Measurements from ENCODE around the gene EIPR1. TPM values are rescaled to one million over a fixed set of nuclear protein-coding genes. Genes with fewer than 3 reads are reported as not detected.
A peak's percentile ranks its signal among the peaks of the same experiment; 100 is the strongest.

The EIPR1 gene
- total and polyA plus RNA-seq, 2 donors (not counting 3 experiments of a cell fraction or from before 2014, with no cell fraction given): 30.8 to 57.3 TPM

- Histone ChIP-seq H2AFZ (ENCODE audit: low read depth, low read length) (no peak overlapping the region), H3K9me3 (replicated peaks; ENCODE audit: control insufficient read depth, insufficient read depth, low read length) (no peaks in the 10 kb centered on the region), H3K27ac (ENCODE audit: insufficient read depth, low read depth, low read length) (no peak overlapping the region), H3K4me2 (ENCODE audit: insufficient read depth, low read length) (no peak overlapping the region), H3K9ac (replicated peaks; ENCODE audit: extremely low read depth, insufficient read depth, low read length) (no peak overlapping the region), H3K9me1 (replicated peaks; ENCODE audit: control insufficient read depth, extremely low read depth, insufficient read depth, low read length) (no peaks in the 10 kb centered on the region), H3K27me3 (ENCODE audit: control insufficient read depth in 2 of 2, insufficient read depth in 2 of 2, low read length in 2 of 2) (no peaks in the 10 kb centered on the region), H3K4me1 (ENCODE audit: control insufficient read depth, extremely low read depth, insufficient read depth, low read length) (no peaks in the 10 kb centered on the region), H3K36me3 (ENCODE audit: control insufficient read depth in 2 of 2, extremely low read depth in 1 of 2, insufficient read depth in 2 of 2, low read length in 2 of 2) (no peaks in the 10 kb centered on the region), H3K79me2 (ENCODE audit: control insufficient read depth, insufficient read depth, low read length) (no peaks in the 10 kb centered on the region), H3K4me3 (replicated peaks in 1 of 3; ENCODE audit: insufficient read depth in 1 of 3, low read depth in 1 of 3, low read length in 3 of 3) (no peak overlapping the region), H4K20me1 (replicated peaks; ENCODE audit: control insufficient read depth, extremely low read depth, insufficient read depth, low read length) (no peaks in the 10 kb centered on the region)
- dilution Hi-C loops (cut with MboI; ENCODE audit: extremely low pct_ligation_motif_present, low sequenced_read_pairs): no loop called here
- TF ChIP-seq POLR2A (IDR thresholded peaks at IDR 0.05; ENCODE audit: low read depth, low read length) (no peak), POLR2AphosphoS5 (IDR thresholded peaks at IDR 0.05; ENCODE audit: insufficient read depth, low read depth, low read length) (no peak)
- CTCF ChIA-PET: no interaction called here
- intact Hi-C loops (cut with micrococcal nuclease): no loop called here
- FAIRE-seq: no peak
- peak; percentile 68 for DNase-seq (ENCODE audit: low read depth, low spot score)
- POLR2A ChIA-PET: no interaction called here
- BruUV-seq (replicated peaks): no TSS peak
Observed at GRCh38 chr2:3309496-3310355, 67.9 kb downstream of the EIPR1 start.

- H3K79me2 ChIP-seq (ENCODE audit: control insufficient read depth, insufficient read depth, low read length): no peaks in the 10 kb centered on the region
- H2AFZ ChIP-seq (ENCODE audit: low read depth, low read length): no peak overlapping the region
- dilution Hi-C loops (cut with MboI; ENCODE audit: extremely low pct_ligation_motif_present, low sequenced_read_pairs) (no loop called here), intact Hi-C loops (cut with micrococcal nuclease) (no loop called here)
- no TSS peak for BruUV-seq (replicated peaks)
- ChIA-PET POLR2A (no interaction called here), CTCF (no interaction called here)
- peaks cover 3% of the 10 kb centered on the region for H3K4me1 ChIP-seq (ENCODE audit: control insufficient read depth, extremely low read depth, insufficient read depth, low read length)
- H3K9me3 ChIP-seq (replicated peaks; ENCODE audit: control insufficient read depth, insufficient read depth, low read length): no peaks in the 10 kb centered on the region
- no peak overlapping the region for H3K4me2 ChIP-seq (ENCODE audit: insufficient read depth, low read length)
- H3K27me3 ChIP-seq (ENCODE audit: control insufficient read depth in 2 of 2, insufficient read depth in 2 of 2, low read length in 2 of 2): no peaks in the 10 kb centered on the region
- H3K4me3 ChIP-seq (replicated peaks in 1 of 3; ENCODE audit: insufficient read depth in 1 of 3, low read depth in 1 of 3, low read length in 3 of 3): no peak overlapping the region
- no peak overlapping the region for H3K9ac ChIP-seq (replicated peaks; ENCODE audit: extremely low read depth, insufficient read depth, low read length)
- TF ChIP-seq POLR2AphosphoS5 (IDR thresholded peaks at IDR 0.05; ENCODE audit: insufficient read depth, low read depth, low read length) (no peak), MYC (IDR thresholded peaks at IDR 0.05; ENCODE audit: low read depth, low read length) (no peak), EZH2 (IDR thresholded peaks at IDR 0.05; ENCODE audit: borderline replicate concordance, low read depth, low read length, severe bottlenecking) (no peak), MAX (IDR thresholded peaks at IDR 0.05; ENCODE audit: insufficient read depth, insufficient read length) (no peak), GATA2 (IDR thresholded peaks at IDR 0.05; ENCODE audit: insufficient read depth, insufficient read length, low read depth, low read length) (no peak), POLR2A (IDR thresholded peaks at IDR 0.05; ENCODE audit: low read depth, low read length) (no peak), CTCF (IDR thresholded peaks at IDR 0.05; ENCODE audit: extremely low read depth in 1 of 2, insufficient read depth in 1 of 2, low read depth in 1 of 2, low read length in 2 of 2) (no peak), FOS (IDR thresholded peaks at IDR 0.05; ENCODE audit: borderline replicate concordance, insufficient read depth, low read length) (no peak), JUN (IDR thresholded peaks at IDR 0.05; ENCODE audit: borderline replicate concordance, insufficient read depth, insufficient read length, low read depth) (no peak)
- FAIRE-seq (no peak), DNase-seq (ENCODE audit: low read depth, low spot score) (no peak)
- no peaks in the 10 kb centered on the region for H3K9me1 ChIP-seq (replicated peaks; ENCODE audit: control insufficient read depth, extremely low read depth, insufficient read depth, low read length)
- H4K20me1 ChIP-seq (replicated peaks; ENCODE audit: control insufficient read depth, extremely low read depth, insufficient read depth, low read length): no peaks in the 10 kb centered on the region
- H3K27ac ChIP-seq (ENCODE audit: insufficient read depth, low read depth, low read length): no peak overlapping the region
- H3K36me3 ChIP-seq (ENCODE audit: control insufficient read depth in 2 of 2, extremely low read depth in 1 of 2, insufficient read depth in 2 of 2, low read length in 2 of 2): no peaks in the 10 kb centered on the region
Observed at GRCh38 chr2:3307901-3308300, 69.7 kb downstream of the EIPR1 start.
